Effector memory CD4-positive, alpha-beta T cell (primary cell): ENCODE measurements around the gene ZBTB45.

Experiments
- DNase-seq, 3 donors: peaks; one replicate each; pipeline ENCODE4 v3.0.0-alpha.2; 2020
- H3K27ac ChIP-seq: 2 replicates; pipeline ENCODE4 v1.7.0; 2013; ENCODE audit warnings: mild to moderate bottlenecking, low read length, moderate library complexity; ENCODE audit not compliant: insufficient read depth, poor library complexity, severe bottlenecking
- H3K27me3 ChIP-seq: replicated peaks from 2 replicates; pipeline ENCODE4 v1.7.0; 2013; ENCODE audit warnings: mild to moderate bottlenecking, low read length; ENCODE audit not compliant: insufficient read depth, control insufficient read depth, poor library complexity, severe bottlenecking
- H3K36me3 ChIP-seq: 2 replicates; pipeline ENCODE4 v1.7.0; 2013; ENCODE audit warnings: mild to moderate bottlenecking, low read length, moderate library complexity; ENCODE audit not compliant: control insufficient read depth, insufficient read depth
- H3K4me1 ChIP-seq: 2 replicates; pipeline ENCODE4 v1.7.0; 2013; ENCODE audit warnings: low read length, mild to moderate bottlenecking; ENCODE audit not compliant: control insufficient read depth, insufficient read depth, poor library complexity, severe bottlenecking
- H3K4me3 ChIP-seq: 2 replicates; pipeline ENCODE4 v1.7.0; 2013; ENCODE audit warnings: low read length, low read depth, mild to moderate bottlenecking; ENCODE audit not compliant: insufficient read depth, poor library complexity, severe bottlenecking
- H3K9me3 ChIP-seq: 2 replicates; pipeline ENCODE4 v1.7.0; 2013; ENCODE audit warnings: mild to moderate bottlenecking, low read length, moderate library complexity; ENCODE audit not compliant: control insufficient read depth

ZBTB45 gene

DNA sequence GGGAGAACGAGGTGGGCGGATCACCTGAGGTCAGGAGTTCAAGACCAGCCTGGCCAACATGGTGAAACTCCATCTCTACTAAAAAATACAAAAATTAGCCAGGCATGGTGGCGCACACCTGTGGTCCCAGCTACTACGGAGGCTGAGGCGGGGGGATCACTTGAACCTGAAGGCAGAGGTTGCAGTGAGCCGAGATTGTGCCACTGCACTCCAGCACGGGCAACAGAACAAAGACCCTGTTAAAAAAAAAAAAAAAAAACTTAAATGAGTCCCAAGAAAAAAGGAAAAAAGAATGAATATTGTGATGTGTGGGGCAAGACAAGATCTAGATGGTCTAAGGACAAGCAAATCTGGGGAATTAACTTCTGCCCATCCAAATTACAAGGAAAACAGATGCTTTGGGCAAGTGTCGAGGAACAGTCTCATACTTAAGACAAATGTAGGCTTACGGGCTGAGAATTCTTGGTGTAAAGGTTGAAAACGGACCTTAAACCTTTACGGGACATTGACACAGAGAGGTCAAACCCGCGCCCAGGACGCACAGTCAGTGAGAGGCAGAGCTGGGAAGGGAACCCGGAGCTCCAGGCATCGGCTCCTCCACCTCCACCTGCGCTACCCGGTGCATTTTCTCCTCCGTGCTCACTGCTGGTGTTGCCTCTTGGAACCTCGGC is 53.4 kb downstream of the ZBTB45 start:
- H3K27ac ChIP-seq = peak overlapping the region; percentile 96

More for the DNA sequence above, 53.4 kb downstream of the ZBTB45 start:
- no peaks in the 10 kb centered on the region for H3K27me3 ChIP-seq
- H3K4me1 ChIP-seq = peaks cover 15% of the 10 kb centered on the region
- no peaks in the 10 kb centered on the region for H3K9me3 ChIP-seq
- peaks cover 8% of the 10 kb centered on the region for H3K36me3 ChIP-seq
- H3K4me3 ChIP-seq = peak overlapping the region; percentile 98
- DNase-seq = no peak
